Progenitor cell of endocrine pancreas (in vitro differentiated cells): Measurements from ENCODE around the gene CCDC40. TPM values are rescaled to one million over a fixed set of nuclear protein-coding genes. Genes with fewer than 3 reads are reported as not detected.
A peak's percentile ranks its signal among the peaks of the same experiment; 100 is the strongest.

ENCODE experiments used
- DNase-seq: peaks from one replicate; pipeline ENCODE4 v3.0.0; 2021; ENCODE audit warnings: low spot score; ENCODE audit not compliant: unreplicated experiment
- H3K27ac Mint-ChIP-seq: 2 replicates; pipeline ENCODE4 v1.8.0; 2021; ENCODE audit warnings: mild to moderate bottlenecking, moderate library complexity, mixed read lengths
- H3K27me3 Mint-ChIP-seq: 2 replicates; pipeline ENCODE4 v1.8.0; 2021; ENCODE audit warnings: mixed read lengths
- H3K36me3 Mint-ChIP-seq: 2 replicates; pipeline ENCODE4 v1.8.0; 2022; ENCODE audit warnings: mixed read lengths; ENCODE audit not compliant: insufficient read depth
- H3K4me1 Mint-ChIP-seq: 2 replicates; pipeline ENCODE4 v1.8.0; 2021; ENCODE audit warnings: low read depth, mixed read lengths
- H3K4me3 Mint-ChIP-seq: 2 replicates; pipeline ENCODE4 v1.8.0; 2021; ENCODE audit warnings: low read depth, mild to moderate bottlenecking, moderate library complexity, mixed read lengths
- H3K9me3 Mint-ChIP-seq: 2 replicates; pipeline ENCODE4 v1.8.0; 2021; ENCODE audit warnings: low read depth, mixed read lengths
- total RNA-seq: library from RNA; stranded (reverse); gene quantifications from 2 replicates; pipeline ENCODE4 v1.2.1, GENCODE V29; 2021
- TF ChIP-seq, protein P1 (sequence below): fragments of 200-600 bp; sonication (generic); IDR thresholded peaks from one replicate; pipeline ENCODE4 v1.5.0; 2021; ENCODE audit warnings: antibody characterized with exemption, mild to moderate bottlenecking; ENCODE audit not compliant: unreplicated experiment

CCDC40 gene
- total RNA-seq, 1 donor from 2014 or later = 26.9 TPM

DNA sequence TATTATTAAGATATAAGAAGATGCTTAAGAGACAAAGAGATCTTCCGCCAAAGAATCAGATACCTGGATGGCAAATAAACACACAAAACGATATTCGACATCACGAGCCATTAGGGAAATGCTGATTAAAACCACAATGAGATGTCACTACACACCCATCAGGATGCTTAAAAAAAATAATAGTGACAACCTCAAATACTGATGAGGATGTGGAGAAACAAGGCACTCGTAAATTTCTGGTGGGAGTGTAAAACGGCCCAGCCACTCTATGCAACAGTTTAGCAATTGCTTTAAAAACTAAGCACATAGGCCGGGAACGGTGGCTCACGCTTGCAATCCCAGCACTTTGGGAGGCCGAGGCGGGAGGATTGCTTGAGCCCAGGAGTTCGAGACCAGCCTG is 40.2 kb upstream of the CCDC40 start:
- TF ChIP-seq, protein P1, sequence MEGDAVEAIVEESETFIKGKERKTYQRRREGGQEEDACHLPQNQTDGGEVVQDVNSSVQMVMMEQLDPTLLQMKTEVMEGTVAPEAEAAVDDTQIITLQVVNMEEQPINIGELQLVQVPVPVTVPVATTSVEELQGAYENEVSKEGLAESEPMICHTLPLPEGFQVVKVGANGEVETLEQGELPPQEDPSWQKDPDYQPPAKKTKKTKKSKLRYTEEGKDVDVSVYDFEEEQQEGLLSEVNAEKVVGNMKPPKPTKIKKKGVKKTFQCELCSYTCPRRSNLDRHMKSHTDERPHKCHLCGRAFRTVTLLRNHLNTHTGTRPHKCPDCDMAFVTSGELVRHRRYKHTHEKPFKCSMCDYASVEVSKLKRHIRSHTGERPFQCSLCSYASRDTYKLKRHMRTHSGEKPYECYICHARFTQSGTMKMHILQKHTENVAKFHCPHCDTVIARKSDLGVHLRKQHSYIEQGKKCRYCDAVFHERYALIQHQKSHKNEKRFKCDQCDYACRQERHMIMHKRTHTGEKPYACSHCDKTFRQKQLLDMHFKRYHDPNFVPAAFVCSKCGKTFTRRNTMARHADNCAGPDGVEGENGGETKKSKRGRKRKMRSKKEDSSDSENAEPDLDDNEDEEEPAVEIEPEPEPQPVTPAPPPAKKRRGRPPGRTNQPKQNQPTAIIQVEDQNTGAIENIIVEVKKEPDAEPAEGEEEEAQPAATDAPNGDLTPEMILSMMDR = no peak
- peaks cover 21% of the 10 kb centered on the region for H3K4me1 Mint-ChIP-seq
- peaks cover 12% of the 10 kb centered on the region for H3K36me3 Mint-ChIP-seq

DNA sequence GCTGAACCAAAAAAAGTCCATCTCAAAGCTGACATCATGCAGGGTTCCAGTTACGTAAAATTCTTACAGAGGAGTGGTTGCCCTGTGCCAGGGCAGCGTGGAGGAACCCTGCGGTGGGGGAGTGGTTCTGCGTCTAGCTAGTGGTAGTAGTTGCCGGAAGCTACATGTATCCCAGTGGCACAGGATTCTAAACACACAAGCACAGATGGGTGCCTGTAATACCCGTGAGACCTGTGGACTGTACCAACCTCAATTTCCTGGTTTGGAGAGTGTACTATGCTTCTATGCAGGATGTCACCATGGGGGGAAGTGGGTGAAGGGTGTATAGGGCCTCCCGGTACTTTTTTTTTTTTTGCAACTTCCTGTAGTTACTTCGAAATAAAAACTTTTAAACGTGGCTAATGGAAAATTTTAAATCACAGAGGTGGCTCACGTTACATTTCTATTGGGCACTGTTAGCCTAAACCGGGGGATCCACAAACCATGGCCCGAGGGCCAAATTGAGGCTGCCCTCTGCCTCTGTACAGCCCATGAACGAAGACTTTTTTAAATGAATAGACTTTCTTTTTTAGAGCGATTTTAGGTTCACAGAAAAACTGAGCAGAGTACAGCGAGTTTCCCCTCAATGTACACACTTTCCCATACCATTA is 39.3 kb upstream of the CCDC40 start:
- Mint-ChIP-seq H3K27me3 (no peaks in the 10 kb centered on the region), H3K9me3 (no peaks in the 10 kb centered on the region), H3K4me1 (peaks cover 20% of the 10 kb centered on the region), H3K4me3 (no peak overlapping the region), H3K36me3 (peaks cover 12% of the 10 kb centered on the region), H3K27ac (no peak overlapping the region)
- DNase-seq = no peak
- TF ChIP-seq, protein P1 = no peak

More for the DNA sequence above, 40.2 kb upstream of the CCDC40 start:
- no peaks in the 10 kb centered on the region for H3K9me3 Mint-ChIP-seq
- no peak overlapping the region for H3K27ac Mint-ChIP-seq
- H3K4me3 Mint-ChIP-seq = no peak overlapping the region
- no peak for DNase-seq
- H3K27me3 Mint-ChIP-seq = no peaks in the 10 kb centered on the region

DNA sequence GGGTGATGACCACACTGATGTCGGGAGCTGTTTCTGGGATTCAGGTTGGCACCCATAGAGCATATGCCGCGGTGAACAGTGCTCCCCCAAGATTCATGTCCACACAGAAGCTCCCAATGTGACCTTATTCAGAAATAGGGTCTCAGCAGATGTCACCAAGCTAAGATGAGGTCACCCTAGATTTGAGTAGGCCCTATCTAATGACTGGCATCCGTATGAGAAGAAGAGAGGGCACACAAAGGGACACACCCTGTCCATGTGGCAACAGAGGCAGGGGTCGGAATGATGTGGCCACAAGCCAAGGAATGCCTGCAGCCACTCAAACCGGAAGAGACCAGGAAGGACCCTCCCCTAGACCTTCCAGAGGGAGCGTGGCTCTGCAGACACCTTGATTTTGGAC is 36.3 kb upstream of the CCDC40 start:
- DNase-seq = no peak
- Mint-ChIP-seq H3K27me3 (no peaks in the 10 kb centered on the region), H3K27ac (no peak overlapping the region), H3K9me3 (no peaks in the 10 kb centered on the region), H3K36me3 (peaks cover 17% of the 10 kb centered on the region), H3K4me3 (no peak overlapping the region), H3K4me1 (peaks cover 6% of the 10 kb centered on the region)
- TF ChIP-seq, protein P1 = no peak

DNA sequence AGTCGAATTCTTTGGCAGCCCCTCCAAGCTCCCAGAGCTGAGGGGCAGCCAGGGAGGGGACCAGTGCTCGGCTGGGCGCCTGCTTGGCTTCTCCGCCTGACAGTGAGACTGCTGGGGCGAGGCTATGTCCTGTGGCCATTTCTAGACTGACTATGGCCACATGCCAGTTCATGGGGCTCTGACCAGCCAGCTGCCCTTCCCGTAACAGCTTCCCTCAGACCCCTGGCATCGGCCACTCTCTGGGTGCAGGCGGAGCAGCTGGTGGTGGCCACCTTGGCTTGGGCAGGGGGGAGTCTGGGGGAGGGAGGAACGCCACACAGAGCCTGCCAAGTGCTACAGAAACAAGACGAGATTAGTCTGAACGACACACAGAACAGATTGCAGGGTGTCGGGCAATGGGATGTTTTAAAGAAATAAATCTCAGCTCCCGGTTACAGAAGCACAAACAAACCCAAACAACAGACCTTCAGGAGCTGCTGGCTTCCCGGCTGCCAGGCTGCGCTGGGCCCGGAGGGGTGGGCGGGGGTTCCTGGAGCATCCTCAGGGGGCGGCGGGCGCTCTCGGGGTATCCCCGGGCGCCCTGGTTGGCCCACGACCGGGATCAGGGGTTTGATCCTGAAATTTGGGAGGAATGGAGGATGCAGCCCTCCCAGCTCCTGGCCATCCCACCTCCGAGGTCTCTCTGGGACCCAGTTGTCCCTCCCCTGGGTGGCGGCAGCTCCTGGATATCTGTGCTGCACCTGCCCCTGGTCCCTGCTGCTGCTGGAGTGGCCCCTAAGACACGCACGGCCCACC is 35.3 kb upstream of the CCDC40 start:
- TF ChIP-seq, protein P1 = no peak
- Mint-ChIP-seq H3K27ac (no peak overlapping the region), H3K36me3 (peaks cover 17% of the 10 kb centered on the region), H3K4me1 (peaks cover 9% of the 10 kb centered on the region), H3K27me3 (no peaks in the 10 kb centered on the region), H3K4me3 (no peak overlapping the region), H3K9me3 (no peaks in the 10 kb centered on the region)
- DNase-seq = no peak

DNA sequence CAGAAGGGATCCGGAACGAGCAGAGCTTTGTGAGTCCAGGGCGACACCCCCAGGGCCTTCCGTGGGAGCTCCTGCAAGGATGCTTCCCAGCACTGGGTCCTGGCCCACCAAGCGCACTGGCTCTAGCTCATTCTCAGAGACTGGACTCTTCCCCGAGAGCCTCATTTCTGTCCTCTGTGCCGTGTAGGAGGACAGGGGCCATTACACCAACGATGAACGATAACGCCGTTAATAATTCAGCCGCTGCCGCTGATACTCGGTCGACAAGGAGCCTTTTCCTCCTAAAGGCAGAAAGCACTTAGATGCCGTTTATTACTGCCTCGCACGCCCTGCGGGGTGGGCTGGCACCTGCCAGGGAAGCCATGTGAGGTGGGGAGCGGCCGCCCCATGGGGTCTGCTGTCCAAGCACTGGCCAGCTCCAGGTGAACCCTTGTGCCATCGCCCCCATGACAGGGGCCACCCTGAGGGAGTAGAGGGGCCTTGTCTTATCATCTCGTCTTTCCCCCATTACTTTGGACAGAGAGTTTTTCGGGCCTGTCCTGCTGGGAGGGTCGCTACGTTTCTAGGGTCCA is 34.3 kb upstream of the CCDC40 start:
- H3K36me3 Mint-ChIP-seq = peaks cover 15% of the 10 kb centered on the region
- H3K27ac Mint-ChIP-seq = peak overlapping the region; percentile 12
- no peak overlapping the region for H3K4me3 Mint-ChIP-seq
- TF ChIP-seq, protein P1 = no peak
- peaks cover 10% of the 10 kb centered on the region for H3K4me1 Mint-ChIP-seq
- H3K27me3 Mint-ChIP-seq = no peaks in the 10 kb centered on the region
- DNase-seq = no peak
- no peaks in the 10 kb centered on the region for H3K9me3 Mint-ChIP-seq
